ENCODE measurements around the gene JTB. TPM values are rescaled to one million over a fixed set of nuclear protein-coding genes. Genes with fewer than 3 reads are reported as not detected.

Gene JTB
- total RNA-seq, 1 experiment from 2014 or later: 142 TPM

- H3K4me1 ChIP-seq (ENCODE audit: insufficient read depth, low read length, poor library complexity, severe bottlenecking): peaks cover 11% of the 10 kb centered on the region
- ChIA-PET CTCF (no interaction called here), POLR2A (ENCODE audit: low non-redundant PET) (interaction anchor here (0.6 kb wide), 1 partner anchor 871 kb away, joined by 7 read pairs; no protein-coding TSS in a partner anchor)
- H3K4me3 ChIP-seq (ENCODE audit: low read depth, low read length, poor library complexity, severe bottlenecking): no peak overlapping the region
- no peak overlapping the region for H3K27ac ChIP-seq (ENCODE audit: low read depth, low read length, poor library complexity, severe bottlenecking)
- no peak for DNase-seq (ENCODE audit: low spot score)
- intact Hi-C loops (cut with micrococcal nuclease; ENCODE audit: unreplicated experiment): no loop called here
- BruUV-seq (replicated peaks): no TSS peak
- no peak for TF ChIP-seq CTCF (conservative IDR thresholded peaks at IDR 0.05; ENCODE audit: low read depth, low read length)
- no peak for TF ChIP-seq EZH2 (IDR thresholded peaks at IDR 0.05; ENCODE audit: borderline replicate concordance, low read depth, low read length, poor library complexity, severe bottlenecking)
- peaks cover 18% of the 10 kb centered on the region for H3K36me3 ChIP-seq (ENCODE audit: insufficient read depth, low read length, poor library complexity, severe bottlenecking)
- no peaks in the 10 kb centered on the region for H3K27me3 ChIP-seq (replicated peaks; ENCODE audit: insufficient read depth, low read depth, low read length, poor library complexity)
- no peaks in the 10 kb centered on the region for H3K9me3 ChIP-seq (ENCODE audit: low read depth, low read length, poor library complexity, severe bottlenecking)
These were observed 7.1 kb downstream of the JTB start for GRCh38 chr1:153970346-153970745.

GRCh38 chr1:153968972-153969371 is 8.5 kb downstream of the JTB start:
- POLR2A ChIA-PET (ENCODE audit: low non-redundant PET): no interaction called here
- Histone ChIP-seq H3K4me3 (ENCODE audit: low read depth, low read length, poor library complexity, severe bottlenecking) (peak overlapping the region; percentile 55), H3K4me1 (ENCODE audit: insufficient read depth, low read length, poor library complexity, severe bottlenecking) (peaks cover 11% of the 10 kb centered on the region), H3K27me3 (replicated peaks; ENCODE audit: insufficient read depth, low read depth, low read length, poor library complexity) (no peaks in the 10 kb centered on the region), H3K9me3 (ENCODE audit: low read depth, low read length, poor library complexity, severe bottlenecking) (no peaks in the 10 kb centered on the region), H3K36me3 (ENCODE audit: insufficient read depth, low read length, poor library complexity, severe bottlenecking) (peaks cover 6% of the 10 kb centered on the region), H3K27ac (ENCODE audit: low read depth, low read length, poor library complexity, severe bottlenecking) (peak overlapping the region; percentile 77)
- intact Hi-C loops (cut with micrococcal nuclease; ENCODE audit: unreplicated experiment): no loop called here
- CTCF ChIA-PET: no interaction called here
- no peak for DNase-seq (ENCODE audit: low spot score)
- no peak for TF ChIP-seq EZH2 (IDR thresholded peaks at IDR 0.05; ENCODE audit: borderline replicate concordance, low read depth, low read length, poor library complexity, severe bottlenecking)
- no TSS peak for BruUV-seq (replicated peaks)

- POLR2A ChIA-PET (ENCODE audit: low non-redundant PET): no interaction called here
- no peak for TF ChIP-seq EZH2 (IDR thresholded peaks at IDR 0.05; ENCODE audit: borderline replicate concordance, low read depth, low read length, poor library complexity, severe bottlenecking)
- no peak for TF ChIP-seq CTCF (conservative IDR thresholded peaks at IDR 0.05; ENCODE audit: low read depth, low read length)
- intact Hi-C loops (cut with micrococcal nuclease; ENCODE audit: unreplicated experiment): no loop called here
- Histone ChIP-seq H3K27me3 (replicated peaks; ENCODE audit: insufficient read depth, low read depth, low read length, poor library complexity) (no peaks in the 10 kb centered on the region), H3K4me3 (ENCODE audit: low read depth, low read length, poor library complexity, severe bottlenecking) (peak overlapping the region; percentile 55), H3K9me3 (ENCODE audit: low read depth, low read length, poor library complexity, severe bottlenecking) (no peaks in the 10 kb centered on the region), H3K4me1 (ENCODE audit: insufficient read depth, low read length, poor library complexity, severe bottlenecking) (peaks cover 11% of the 10 kb centered on the region), H3K36me3 (ENCODE audit: insufficient read depth, low read length, poor library complexity, severe bottlenecking) (peaks cover under 1% of the 10 kb centered on the region), H3K27ac (ENCODE audit: low read depth, low read length, poor library complexity, severe bottlenecking) (peak overlapping the region; percentile 77)
- CTCF ChIA-PET: no interaction called here
- BruUV-seq (replicated peaks): no TSS peak
- no peak for DNase-seq (ENCODE audit: low spot score)
These were observed 9.1 kb downstream of the JTB start for GRCh38 chr1:153968408-153968807.

- Histone ChIP-seq H3K4me3 (ENCODE audit: low read depth, low read length, poor library complexity, severe bottlenecking) (peak overlapping the region; percentile 55), H3K36me3 (ENCODE audit: insufficient read depth, low read length, poor library complexity, severe bottlenecking) (no peaks in the 10 kb centered on the region), H3K27ac (ENCODE audit: low read depth, low read length, poor library complexity, severe bottlenecking) (peak overlapping the region; percentile 77), H3K27me3 (replicated peaks; ENCODE audit: insufficient read depth, low read depth, low read length, poor library complexity) (no peaks in the 10 kb centered on the region), H3K9me3 (ENCODE audit: low read depth, low read length, poor library complexity, severe bottlenecking) (no peaks in the 10 kb centered on the region), H3K4me1 (ENCODE audit: insufficient read depth, low read length, poor library complexity, severe bottlenecking) (peaks cover 11% of the 10 kb centered on the region)
- ChIA-PET CTCF (interaction anchor here (0.5 to 1.0 kb wide), 3 partner anchors 10 to 147 kb away, joined by 3 read pairs; partner anchors contain the start of gene JTB), POLR2A (ENCODE audit: low non-redundant PET) (interaction anchor here (0.7 kb wide), 1 partner anchor 17 kb away, joined by 3 read pairs; no protein-coding TSS in a partner anchor)
- TF ChIP-seq CTCF (conservative IDR thresholded peaks at IDR 0.05; ENCODE audit: low read depth, low read length): no peak
- BruUV-seq (replicated peaks): no TSS peak
- no peak for DNase-seq (ENCODE audit: low spot score)
- intact Hi-C loops (cut with micrococcal nuclease; ENCODE audit: unreplicated experiment): no loop called here
These were observed 9.5 kb downstream of the JTB start for GRCh38 chr1:153968000-153968363.

Measured in A673 (cell line).